Muscle layer of colon (tissue), 2 donors: ENCODE results near the gene CRIP3.

Source experiments
- H3K27ac ChIP-seq: one replicate; pipeline ENCODE4 v1.7.0; 2013; ENCODE audit warnings: low read depth, mild to moderate bottlenecking, low read length, moderate library complexity
- H3K27me3 ChIP-seq, 2 donors: one replicate each; pipeline ENCODE4 v1.7.0; 2013; ENCODE audit warnings: low read length in 2 of 2, mild to moderate bottlenecking in 2 of 2; ENCODE audit not compliant: insufficient read depth in 2 of 2, control insufficient read depth in 1 of 2
- H3K36me3 ChIP-seq: one replicate; pipeline ENCODE4 v1.7.0; 2013; ENCODE audit warnings: mild to moderate bottlenecking, low read length; ENCODE audit not compliant: insufficient read depth
- H3K4me1 ChIP-seq: one replicate; pipeline ENCODE4 v1.7.0; 2013; ENCODE audit warnings: mild to moderate bottlenecking, low read length; ENCODE audit not compliant: insufficient read depth
- H3K4me3 ChIP-seq, 2 donors: one replicate each; pipeline ENCODE4 v1.7.0; 2013; ENCODE audit warnings: low read length in 2 of 2, low read depth in 1 of 2, mild to moderate bottlenecking in 1 of 2, moderate library complexity in 1 of 2
- H3K9ac ChIP-seq: one replicate; pipeline ENCODE4 v1.7.0; 2013; ENCODE audit warnings: low read length
- H3K9me3 ChIP-seq: one replicate; pipeline ENCODE4 v1.7.0; 2013; ENCODE audit warnings: mild to moderate bottlenecking, low read length
- donor health status: abdominal sarcoma.
- donor health status: Adenocarcinoma of cecum.

The CRIP3 gene

GRCh38 chr6:43285832-43286231, 22.8 kb downstream of the CRIP3 start:
- Histone ChIP-seq H3K4me3 (no peak overlapping the region), H3K36me3 (no peaks in the 10 kb centered on the region), H3K27ac (no peak overlapping the region), H3K4me1 (no peaks in the 10 kb centered on the region), H3K9me3 (no peaks in the 10 kb centered on the region), H3K9ac (no peak overlapping the region), H3K27me3 (peaks cover 0 to 17% of the 10 kb centered on the region in 2 donors)

GRCh38 chr6:43284991-43285781, 23.4 kb downstream of the CRIP3 start:
- H3K27ac ChIP-seq = no peak overlapping the region
- H3K9ac ChIP-seq = no peak overlapping the region
- no peak overlapping the region for H3K4me3 ChIP-seq
- peaks cover 0 to 17% of the 10 kb centered on the region in 2 donors for H3K27me3 ChIP-seq
- H3K36me3 ChIP-seq = no peaks in the 10 kb centered on the region
- H3K9me3 ChIP-seq = no peaks in the 10 kb centered on the region
- no peaks in the 10 kb centered on the region for H3K4me1 ChIP-seq

GRCh38 chr6:43283905-43284304, 24.7 kb downstream of the CRIP3 start:
- H3K9me3 ChIP-seq = no peaks in the 10 kb centered on the region
- H3K27me3 ChIP-seq = peaks cover 0 to 17% of the 10 kb centered on the region in 2 donors
- H3K4me1 ChIP-seq = no peaks in the 10 kb centered on the region
- no peak overlapping the region for H3K4me3 ChIP-seq
- no peak overlapping the region for H3K9ac ChIP-seq
- no peak overlapping the region for H3K27ac ChIP-seq
- H3K36me3 ChIP-seq = no peaks in the 10 kb centered on the region

- no peaks in the 10 kb centered on the region for H3K9me3 ChIP-seq
- H3K27ac ChIP-seq = no peak overlapping the region
- no peaks in the 10 kb centered on the region for H3K36me3 ChIP-seq
- H3K4me3 ChIP-seq = no peak overlapping the region
- H3K9ac ChIP-seq = no peak overlapping the region
- peaks cover 0 to 17% of the 10 kb centered on the region in 2 donors for H3K27me3 ChIP-seq
- H3K4me1 ChIP-seq = no peaks in the 10 kb centered on the region
These were observed 25.1 kb downstream of the CRIP3 start for GRCh38 chr6:43283514-43283901.

- no peaks in the 10 kb centered on the region for H3K9me3 ChIP-seq
- peaks cover 0 to 17% of the 10 kb centered on the region in 2 donors for H3K27me3 ChIP-seq
- H3K4me1 ChIP-seq = no peaks in the 10 kb centered on the region
- H3K4me3 ChIP-seq = no peak overlapping the region
- H3K36me3 ChIP-seq = no peaks in the 10 kb centered on the region
- H3K27ac ChIP-seq = no peak overlapping the region
- H3K9ac ChIP-seq = no peak overlapping the region
These were observed 25.8 kb downstream of the CRIP3 start for GRCh38 chr6:43282636-43283513.

GRCh38 chr6:43282060-43282459, 26.6 kb downstream of the CRIP3 start:
- peaks cover 0 to 17% of the 10 kb centered on the region in 2 donors for H3K27me3 ChIP-seq
- no peaks in the 10 kb centered on the region for H3K36me3 ChIP-seq
- no peak overlapping the region for H3K9ac ChIP-seq
- H3K4me3 ChIP-seq = no peak overlapping the region
- H3K4me1 ChIP-seq = no peaks in the 10 kb centered on the region
- no peaks in the 10 kb centered on the region for H3K9me3 ChIP-seq
- no peak overlapping the region for H3K27ac ChIP-seq

GRCh38 chr6:43280234-43280633, 28.4 kb downstream of the CRIP3 start:
- H3K9ac ChIP-seq = no peak overlapping the region
- H3K27me3 ChIP-seq = peaks cover 0 to 23% of the 10 kb centered on the region in 2 donors
- H3K4me1 ChIP-seq = no peaks in the 10 kb centered on the region
- H3K9me3 ChIP-seq = no peaks in the 10 kb centered on the region
- no peak overlapping the region for H3K27ac ChIP-seq
- no peaks in the 10 kb centered on the region for H3K36me3 ChIP-seq
- H3K4me3 ChIP-seq = no peak overlapping the region

- Histone ChIP-seq H3K9me3 (no peaks in the 10 kb centered on the region), H3K27ac (peak overlapping the region; percentile 24), H3K4me1 (no peaks in the 10 kb centered on the region), H3K9ac (no peak overlapping the region), H3K4me3 (no peak overlapping the region), H3K36me3 (no peaks in the 10 kb centered on the region), H3K27me3 (peaks cover 12 to 26% of the 10 kb centered on the region in 2 donors)
These were observed 30.0 kb downstream of the CRIP3 start for GRCh38 chr6:43278524-43279078.

GRCh38 chr6:43277643-43278523, 30.7 kb downstream of the CRIP3 start:
- no peak overlapping the region for H3K4me3 ChIP-seq

GRCh38 chr6:43277306-43277642, 31.4 kb downstream of the CRIP3 start:
- no peak overlapping the region for H3K9ac ChIP-seq
- no peak overlapping the region for H3K27ac ChIP-seq
- H3K27me3 ChIP-seq = peaks cover 12 to 19% of the 10 kb centered on the region in 2 donors
- no peaks in the 10 kb centered on the region for H3K9me3 ChIP-seq
- no peak overlapping the region for H3K4me3 ChIP-seq
- no peaks in the 10 kb centered on the region for H3K36me3 ChIP-seq
- H3K4me1 ChIP-seq = no peaks in the 10 kb centered on the region

More at GRCh38 chr6:43277643-43278523, 30.7 kb downstream of the CRIP3 start:
- Histone ChIP-seq H3K36me3 (no peaks in the 10 kb centered on the region), H3K9ac (no peak overlapping the region), H3K4me1 (no peaks in the 10 kb centered on the region), H3K27ac (peak overlapping the region; percentile 24), H3K9me3 (no peaks in the 10 kb centered on the region), H3K27me3 (peaks cover 12 to 19% of the 10 kb centered on the region in 2 donors)
